Natural killer cell (primary cell): ENCODE results near the gene NVL. TPM values are rescaled to one million over a fixed set of nuclear protein-coding genes. Genes with fewer than 3 reads are reported as not detected.

ENCODE experiments used
- ATAC-seq, 3 donors: fragments of 150-1000 bp in 2 of 3; fragments of 200-7000 bp in 1 of 3; cut with Tn5 transposase; 1 replicate in 1 of 3; 2 replicates in 2 of 3; pipeline ENCODE4 v1.10.0; 2021; ENCODE audit warnings: mild to moderate bottlenecking in 2 of 3, moderate library complexity in 2 of 3
- DNase-seq, 2 donors: peaks; one replicate each; pipeline versions ENCODE4 v3.0.0 to v3.0.0-alpha.2; 2013 to 2021; ENCODE audit warnings: mixed read lengths in 1 of 2
- H3K27ac ChIP-seq: one replicate; pipeline ENCODE4 v1.5.1; 2013; ENCODE audit warnings: mild to moderate bottlenecking, low read length
- H3K27me3 ChIP-seq: one replicate; pipeline ENCODE4 v1.6.1; 2013; ENCODE audit warnings: low read length; ENCODE audit not compliant: control insufficient read depth, insufficient read depth
- H3K36me3 ChIP-seq: one replicate; pipeline ENCODE4 v1.6.1; 2013; ENCODE audit warnings: low read length; ENCODE audit not compliant: control insufficient read depth, insufficient read depth
- H3K4me1 ChIP-seq: one replicate; pipeline ENCODE4 v1.6.1; 2013; ENCODE audit warnings: low read length; ENCODE audit not compliant: control insufficient read depth, insufficient read depth
- H3K4me3 ChIP-seq: one replicate; pipeline ENCODE4 v1.5.1; 2013; ENCODE audit warnings: low read length
- H3K9me3 ChIP-seq: one replicate; pipeline ENCODE4 v1.6.1; 2013; ENCODE audit warnings: low read length; ENCODE audit not compliant: control insufficient read depth, insufficient read depth
- H3K27ac Mint-ChIP-seq, 2 donors: one replicate each; pipeline ENCODE4 v1.8.0; 2022; ENCODE audit warnings: mild to moderate bottlenecking in 2 of 2, mixed read lengths in 2 of 2, moderate library complexity in 1 of 2
- H3K27me3 Mint-ChIP-seq, 2 donors: one replicate each; pipeline ENCODE4 v1.8.0; 2022; ENCODE audit warnings: low read depth in 2 of 2, mixed read lengths in 2 of 2
- H3K36me3 Mint-ChIP-seq: one replicate; pipeline ENCODE4 v1.8.0; 2022; ENCODE audit warnings: mixed read lengths
- H3K4me1 Mint-ChIP-seq, 2 donors: one replicate each; pipeline ENCODE4 v1.8.0; 2022; ENCODE audit warnings: mixed read lengths in 2 of 2
- H3K4me3 Mint-ChIP-seq: one replicate; pipeline ENCODE4 v1.8.0; 2022; ENCODE audit warnings: mild to moderate bottlenecking, moderate library complexity, mixed read lengths
- H3K9me3 Mint-ChIP-seq, 2 donors: one replicate each; pipeline ENCODE4 v1.8.0; 2022; ENCODE audit warnings: mixed read lengths in 2 of 2
- CTCF ChIP-seq: fragments of 200-600 bp; IDR thresholded peaks from one replicate; pipeline ENCODE4 v1.8.0; 2022; ENCODE audit warnings: antibody characterized with exemption
- WGBS: methylation state at CpG from one replicate; pipeline ENCODE4 v1.1.7; 2013; ENCODE audit warnings: missing lambda C conversion rate; ENCODE audit not compliant: insufficient coverage; 5-methylcytosine and 5-hydroxymethylcytosine counted together
- intact Hi-C: fragments of 100-400 bp; cut with micrococcal nuclease; formaldehyde crosslinking; loops from one replicate; pipeline ENCODE4 v1.14.2; 2022
- total RNA-seq, 4 donors: library from RNA; stranded (reverse); fragments of 120-200 nt in 1 of 4; gene quantifications; one replicate each; pipeline versions ENCODE4 v1.2.3 to v1.2.4, GENCODE V29; 2013 to 2022

Gene NVL
- total RNA-seq, 3 donors from 2014 or later (not counting 1 experiment from before 2014, with no cell fraction given) = 28.1 to 39.5 (median 32.4) TPM

GRCh38 chr1:224182057-224182865 lies 147.7 kb downstream of the NVL start:
- 52% methylated on average over 16 of the region's 22 CpGs for WGBS
- Histone ChIP-seq H3K36me3 (no peaks in the 10 kb centered on the region), H3K9me3 (no peaks in the 10 kb centered on the region), H3K4me1 (peaks cover 38% of the 10 kb centered on the region), H3K27ac (peak overlapping the region; percentile 97), H3K4me3 (peak overlapping the region; percentile 92), H3K27me3 (no peaks in the 10 kb centered on the region)
- ATAC-seq (peak; percentile 1 to 28 (median 5)), DNase-seq (peak in 1 of 2 donors; percentile 83)
- H3K9me3 Mint-ChIP-seq = no peaks in the 10 kb centered on the region
- peaks cover 15 to 24% of the 10 kb centered on the region in 2 donors for H3K4me1 Mint-ChIP-seq
- peak overlapping the region; percentile 84 to 90 for H3K27ac Mint-ChIP-seq
- H3K4me3 Mint-ChIP-seq = peak overlapping the region; percentile 86
- intact Hi-C loops = loop anchor here (2.0 to 5.0 kb wide), 2 partner anchors 65 to 151 kb away; no protein-coding TSS in a partner anchor
- H3K36me3 Mint-ChIP-seq = no peaks in the 10 kb centered on the region
- no peak for TF ChIP-seq CTCF
- H3K27me3 Mint-ChIP-seq = peaks cover 0 to 2% of the 10 kb centered on the region in 2 donors

GRCh38 chr1:224181453-224181810 lies 148.5 kb downstream of the NVL start:
- H3K36me3 Mint-ChIP-seq = no peaks in the 10 kb centered on the region
- Histone ChIP-seq H3K27ac (no peak overlapping the region), H3K36me3 (no peaks in the 10 kb centered on the region), H3K4me1 (peaks cover 38% of the 10 kb centered on the region), H3K4me3 (no peak overlapping the region), H3K9me3 (no peaks in the 10 kb centered on the region), H3K27me3 (no peaks in the 10 kb centered on the region)
- WGBS = 95% methylated on average over 4 of the region's 4 CpGs
- no peak for DNase-seq
- H3K27me3 Mint-ChIP-seq = peaks cover 0 to 2% of the 10 kb centered on the region in 2 donors
- intact Hi-C loops = loop anchor here (5.0 kb wide), 1 partner anchor 64 kb away; no protein-coding TSS in a partner anchor
- peak overlapping the region; percentile 86 for H3K4me3 Mint-ChIP-seq
- H3K4me1 Mint-ChIP-seq = peaks cover 15 to 24% of the 10 kb centered on the region in 2 donors
- no peaks in the 10 kb centered on the region for H3K9me3 Mint-ChIP-seq
- no peak for TF ChIP-seq CTCF
- ATAC-seq = no peak
- peak overlapping the region in 1 of 2 donors; percentile 90 for H3K27ac Mint-ChIP-seq

- intact Hi-C loops = loop anchor here (5.0 kb wide), 1 partner anchor 64 kb away; no protein-coding TSS in a partner anchor
- Histone ChIP-seq H3K9me3 (no peaks in the 10 kb centered on the region), H3K4me3 (no peak overlapping the region), H3K36me3 (no peaks in the 10 kb centered on the region), H3K4me1 (peaks cover 36% of the 10 kb centered on the region), H3K27me3 (no peaks in the 10 kb centered on the region), H3K27ac (no peak overlapping the region)
- no peak for DNase-seq
- no peaks in the 10 kb centered on the region for H3K36me3 Mint-ChIP-seq
- no peak overlapping the region for H3K4me3 Mint-ChIP-seq
- WGBS = 94% methylated on average over 11 of the region's 11 CpGs
- H3K9me3 Mint-ChIP-seq = no peaks in the 10 kb centered on the region
- TF ChIP-seq CTCF = no peak
- H3K27ac Mint-ChIP-seq = no peak overlapping the region
- ATAC-seq = no peak
- peaks cover 15 to 24% of the 10 kb centered on the region in 2 donors for H3K4me1 Mint-ChIP-seq
- peaks cover 2 to 4% of the 10 kb centered on the region in 2 donors for H3K27me3 Mint-ChIP-seq
Measured at GRCh38 chr1:224180783-224181452, 149.1 kb downstream of the NVL start.
